Measurements from ENCODE around the gene IKBKG. TPM values are rescaled to one million over a fixed set of nuclear protein-coding genes. Genes with fewer than 3 reads are reported as not detected.
"Not testable (repeated sequence)": the region's sequence is repeated elsewhere in the genome, so short reads cannot be mapped to it uniquely, and the experiment has no call there.

IKBKG gene
- total RNA-seq, result 8.4 and 10.3 TPM in 2 replicates

GRCh38 chrX:154547245-154548027 lies at the start of gene IKBKG:
TSS of gene IKBKG (plus strand) at chrX:154547620. CDS start at chrX:154552003, 4,383 bp downstream.
- peak within 1 kb of the TSS; percentile 64 for H3K4me3 ChIP-seq (ENCODE audit: low read depth, low read length)
- peaks cover 7% of the 10 kb centered on the region for H3K36me3 ChIP-seq (ENCODE audit: control insufficient read depth, insufficient read depth, low read length)
- no peak for FAIRE-seq
- no peak for TF ChIP-seq CTCF (IDR thresholded peaks at IDR 0.05; ENCODE audit: insufficient read depth, low read length, severe bottlenecking)
- DNase-seq (ENCODE audit: low read depth), result peak; percentile 69
- no peaks in the 10 kb centered on the region for H3K27me3 ChIP-seq (ENCODE audit: control insufficient read depth, insufficient read depth, low read length)

DNA sequence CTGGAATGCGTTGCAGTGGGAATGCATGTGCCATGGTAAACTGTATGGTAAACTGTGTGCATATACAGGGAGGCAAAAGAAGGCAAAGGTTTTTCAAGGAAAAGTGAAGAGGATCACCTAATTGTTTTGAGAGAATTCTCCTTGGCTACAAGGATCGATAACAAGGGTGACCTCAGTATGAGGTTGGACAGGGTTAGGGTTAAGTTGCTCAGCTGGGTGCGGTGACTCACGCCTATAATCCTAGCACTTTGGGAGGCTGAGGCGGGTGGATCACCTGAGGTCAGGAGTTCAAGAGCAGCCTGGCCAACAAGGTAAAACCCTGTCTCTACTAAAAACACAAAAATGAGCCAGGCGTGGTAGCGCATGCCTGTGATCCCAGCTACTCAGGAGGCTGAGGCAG lies 46.0 kb upstream of the IKBKG start:
- FAIRE-seq, result not testable (repeated sequence)

GRCh38 chrX:154502098-154502497 lies 45.3 kb upstream of the IKBKG start:
- DNase-seq (ENCODE audit: low read depth), result no peak
- FAIRE-seq, result no peak
- Histone ChIP-seq H3K27me3 (ENCODE audit: control insufficient read depth, insufficient read depth, low read length) (no peaks in the 10 kb centered on the region), H3K4me3 (ENCODE audit: low read depth, low read length) (no peak overlapping the region), H3K36me3 (ENCODE audit: control insufficient read depth, insufficient read depth, low read length) (no peaks in the 10 kb centered on the region)
- no peak for TF ChIP-seq CTCF (IDR thresholded peaks at IDR 0.05; ENCODE audit: insufficient read depth, low read length, severe bottlenecking)

More for the DNA sequence above, 46.0 kb upstream of the IKBKG start:
- not testable (repeated sequence) for H3K27me3 ChIP-seq (ENCODE audit: control insufficient read depth, insufficient read depth, low read length); H3K36me3 ChIP-seq (ENCODE audit: control insufficient read depth, insufficient read depth, low read length); DNase-seq (ENCODE audit: low read depth); H3K4me3 ChIP-seq (ENCODE audit: low read depth, low read length)

GRCh38 chrX:154502989-154503388 lies 44.4 kb upstream of the IKBKG start:
- DNase-seq (ENCODE audit: low read depth) (no peak), FAIRE-seq (no peak)
- TF ChIP-seq CTCF (IDR thresholded peaks at IDR 0.05; ENCODE audit: insufficient read depth, low read length, severe bottlenecking), result no peak
- H3K4me3 ChIP-seq (ENCODE audit: low read depth, low read length), result no peak overlapping the region
- H3K36me3 ChIP-seq (ENCODE audit: control insufficient read depth, insufficient read depth, low read length), result no peaks in the 10 kb centered on the region
- no peaks in the 10 kb centered on the region for H3K27me3 ChIP-seq (ENCODE audit: control insufficient read depth, insufficient read depth, low read length)

DNA sequence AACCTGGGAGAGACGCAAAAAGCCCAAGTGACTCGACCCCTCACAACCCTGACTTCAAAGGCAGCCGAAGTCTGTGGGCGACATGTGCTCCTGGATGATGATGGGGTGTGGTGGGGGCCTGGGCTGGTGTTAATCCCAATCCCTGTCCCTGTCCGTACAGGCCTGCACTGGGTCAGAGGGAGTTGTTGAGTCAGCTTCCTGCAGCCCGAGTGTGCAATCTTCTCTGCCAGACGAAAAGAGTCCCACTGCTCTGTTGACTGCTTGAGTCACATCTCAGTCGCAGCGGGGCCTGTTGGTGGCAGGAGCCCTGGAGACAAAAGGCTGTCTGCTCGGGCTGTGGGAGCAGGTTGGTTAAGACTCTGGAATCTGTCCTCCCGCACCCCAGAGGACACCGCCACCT lies 41.7 kb upstream of the IKBKG start:
- H3K36me3 ChIP-seq (ENCODE audit: control insufficient read depth, insufficient read depth, low read length), result peaks cover 3% of the 10 kb centered on the region
- FAIRE-seq (no peak), DNase-seq (ENCODE audit: low read depth) (peak; percentile 67)
- no peak for TF ChIP-seq CTCF (IDR thresholded peaks at IDR 0.05; ENCODE audit: insufficient read depth, low read length, severe bottlenecking)
- no peaks in the 10 kb centered on the region for H3K27me3 ChIP-seq (ENCODE audit: control insufficient read depth, insufficient read depth, low read length)
- H3K4me3 ChIP-seq (ENCODE audit: low read depth, low read length), result no peak overlapping the region

GRCh38 chrX:154506483-154507332 lies 40.7 kb upstream of the IKBKG start:
- H3K27me3 ChIP-seq (ENCODE audit: control insufficient read depth, insufficient read depth, low read length), result no peaks in the 10 kb centered on the region
- H3K4me3 ChIP-seq (ENCODE audit: low read depth, low read length), result no peak overlapping the region
- H3K36me3 ChIP-seq (ENCODE audit: control insufficient read depth, insufficient read depth, low read length), result peaks cover 3% of the 10 kb centered on the region
- DNase-seq (ENCODE audit: low read depth) (no peak), FAIRE-seq (no peak)
- no peak for TF ChIP-seq CTCF (IDR thresholded peaks at IDR 0.05; ENCODE audit: insufficient read depth, low read length, severe bottlenecking)

Data from bronchial epithelial cell (primary cell).